Liver (tissue), 9 donors: ENCODE measurements around the gene LPAR2. TPM values are rescaled to one million over a fixed set of nuclear protein-coding genes. Genes with fewer than 3 reads are reported as not detected.

Source experiments
- DNase-seq: peaks from one replicate; pipeline ENCODE4 v3.0.0-alpha.2; 2017; ENCODE audit warnings: low spot score
- H3K27ac ChIP-seq, 2 donors: one replicate each; pipeline ENCODE4 v1.7.0; 2013; ENCODE audit warnings: inconsistent platforms in 2 of 2, low read length in 2 of 2, control low read depth in 1 of 2, low read depth in 1 of 2, mild to moderate bottlenecking in 1 of 2
- H3K27me3 ChIP-seq, 4 donors: one replicate each; pipeline versions ENCODE4 v1.6.1 to v1.7.0; 2013; ENCODE audit warnings: low read length in 3 of 4, inconsistent platforms in 1 of 4, mild to moderate bottlenecking in 1 of 4, moderate library complexity in 1 of 4; ENCODE audit not compliant: control insufficient read depth in 4 of 4, insufficient read depth in 4 of 4
- H3K36me3 ChIP-seq, 4 donors: one replicate each; pipeline versions ENCODE4 v1.6.1 to v1.7.0; 2013; ENCODE audit warnings: low read length in 3 of 4, mild to moderate bottlenecking in 3 of 4, low read depth in 1 of 4, moderate library complexity in 1 of 4; ENCODE audit not compliant: control insufficient read depth in 4 of 4, insufficient read depth in 3 of 4
- H3K4me1 ChIP-seq, 4 donors: one replicate each; pipeline versions ENCODE4 v1.6.1 to v1.7.0; 2013; ENCODE audit warnings: low read length in 3 of 4, mild to moderate bottlenecking in 3 of 4, moderate library complexity in 1 of 4; ENCODE audit not compliant: control insufficient read depth in 4 of 4, insufficient read depth in 4 of 4
- H3K4me3 ChIP-seq, 3 donors: one replicate each; pipeline versions ENCODE4 v1.6.1 to v1.7.0; 2013; ENCODE audit warnings: low read length in 3 of 3, control low read depth in 1 of 3, low read depth in 1 of 3, mild to moderate bottlenecking in 1 of 3
- H3K9ac ChIP-seq, 2 donors: one replicate each; pipeline ENCODE4 v1.7.0; 2013; ENCODE audit warnings: low read length in 2 of 2, mild to moderate bottlenecking in 2 of 2, moderate library complexity in 2 of 2, control low read depth in 1 of 2, low read depth in 1 of 2
- H3K9me3 ChIP-seq, 4 donors: one replicate each; pipeline versions ENCODE4 v1.6.1 to v1.7.0; 2013; ENCODE audit warnings: low read length in 3 of 4; ENCODE audit not compliant: control insufficient read depth in 4 of 4
- EGR1 ChIP-seq, 2 donors: IDR thresholded peaks; 2 replicates each; pipeline ENCODE4 v1.6.1; 2016 to 2018; ENCODE audit warnings: antibody characterized with exemption in 2 of 2, low read depth in 2 of 2
- FOXA1 ChIP-seq: IDR thresholded peaks from 2 replicates; pipeline ENCODE4 v1.6.1; 2016; ENCODE audit warnings: antibody characterized with exemption
- FOXA2 ChIP-seq: IDR thresholded peaks from 2 replicates; pipeline ENCODE4 v1.6.1; 2016; ENCODE audit warnings: antibody characterized with exemption
- HNF4A ChIP-seq, 2 donors: conservative IDR thresholded peaks; 2 replicates each; pipeline ENCODE4 v1.6.1; 2016; ENCODE audit warnings: antibody characterized with exemption in 2 of 2, mild to moderate bottlenecking in 2 of 2
- HNF4G ChIP-seq: IDR thresholded peaks from 2 replicates; pipeline ENCODE4 v1.6.1; 2016; ENCODE audit warnings: antibody characterized with exemption
- NR2F2 ChIP-seq: IDR thresholded peaks from 2 replicates; pipeline ENCODE4 v1.6.1; 2016; ENCODE audit warnings: antibody characterized with exemption
- RAD21 ChIP-seq, 2 donors: IDR thresholded peaks; 2 replicates each; pipeline ENCODE4 v1.6.1; 2016; ENCODE audit warnings: antibody characterized with exemption in 2 of 2, mild to moderate bottlenecking in 2 of 2
- REST ChIP-seq: IDR thresholded peaks from 2 replicates; pipeline ENCODE4 v1.6.1; 2016; ENCODE audit warnings: antibody characterized with exemption, mild to moderate bottlenecking
- RXRA ChIP-seq, 2 donors: IDR thresholded peaks; 2 replicates each; pipeline ENCODE4 v1.6.1; 2017 to 2018; ENCODE audit warnings: antibody characterized with exemption in 2 of 2, mild to moderate bottlenecking in 1 of 2
- SP1 ChIP-seq: IDR thresholded peaks from 2 replicates; pipeline ENCODE4 v1.6.1; 2018; ENCODE audit warnings: antibody characterized with exemption, mild to moderate bottlenecking
- TAF1 ChIP-seq: conservative IDR thresholded peaks from 2 replicates; pipeline ENCODE4 v1.6.1; 2016; ENCODE audit warnings: antibody characterized with exemption, mild to moderate bottlenecking
- YY1 ChIP-seq: IDR thresholded peaks from 2 replicates; pipeline ENCODE4 v1.6.1; 2016; ENCODE audit warnings: antibody characterized with exemption, mild to moderate bottlenecking
- ZBTB33 ChIP-seq: IDR thresholded peaks from 2 replicates; pipeline ENCODE4 v1.6.1; 2016; ENCODE audit warnings: antibody characterized with exemption
- WGBS: extraction: QIAGEN DNeasy Blood & Tissue Kit; methylation state at CpG from one replicate; pipeline ENCODE4 v1.1.7; 2013; 5-methylcytosine and 5-hydroxymethylcytosine counted together
- polyA plus RNA-seq, 2 donors: library from polyadenylated mRNA; stranded (reverse) in 1 of 2; unstranded in 1 of 2; fragments of 200-250 nt in 1 of 2; fragments of >200 nt in 1 of 2; fragmentation: Nextera tagmentation in 1 of 2; extraction: Ambion mirVana in 1 of 2; gene quantifications; one replicate each; pipeline versions ENCODE4 v1.2.1 to v1.2.3, GENCODE V29; 2013 to 2015
- total RNA-seq, 2 donors: library from RNA; depleted of rRNA; stranded (reverse); fragments of >200 nt; gene quantifications; one replicate each; pipeline ENCODE4 v1.2.3, GENCODE V29; 2014
- TF ChIP-seq, protein P1 (sequence below): IDR thresholded peaks from 2 replicates; pipeline ENCODE4 v1.6.1; 2016; ENCODE audit warnings: antibody characterized with exemption
- TF ChIP-seq, protein P2 (sequence below): IDR thresholded peaks from 2 replicates; pipeline ENCODE4 v1.6.1; 2016; ENCODE audit warnings: antibody characterized with exemption
- donor health status: healthy.
- donor health status: healthy.
- donor health status: healthy.
- donor health status: healthy.
- donor health status: healthy.

Gene LPAR2
- total and polyA plus RNA-seq, 4 donors, result 1.0 to 3.4 (median 1.2) TPM

- TF ChIP-seq REST, result no peak
- TF ChIP-seq EGR1 (IDR thresholded peaks at IDR 0.05; ENCODE audit: low read depth in 2 of 2), result no peak
- TF ChIP-seq NR2F2, result no peak
- TF ChIP-seq SP1, result no peak
- no peak for TF ChIP-seq FOXA1
- TF ChIP-seq, protein P1, sequence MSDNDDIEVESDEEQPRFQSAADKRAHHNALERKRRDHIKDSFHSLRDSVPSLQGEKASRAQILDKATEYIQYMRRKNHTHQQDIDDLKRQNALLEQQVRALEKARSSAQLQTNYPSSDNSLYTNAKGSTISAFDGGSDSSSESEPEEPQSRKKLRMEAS, result no peak
These were observed 19.2 kb upstream of the LPAR2 start (continued) for GRCh38 chr19:19647037-19647835.

DNA sequence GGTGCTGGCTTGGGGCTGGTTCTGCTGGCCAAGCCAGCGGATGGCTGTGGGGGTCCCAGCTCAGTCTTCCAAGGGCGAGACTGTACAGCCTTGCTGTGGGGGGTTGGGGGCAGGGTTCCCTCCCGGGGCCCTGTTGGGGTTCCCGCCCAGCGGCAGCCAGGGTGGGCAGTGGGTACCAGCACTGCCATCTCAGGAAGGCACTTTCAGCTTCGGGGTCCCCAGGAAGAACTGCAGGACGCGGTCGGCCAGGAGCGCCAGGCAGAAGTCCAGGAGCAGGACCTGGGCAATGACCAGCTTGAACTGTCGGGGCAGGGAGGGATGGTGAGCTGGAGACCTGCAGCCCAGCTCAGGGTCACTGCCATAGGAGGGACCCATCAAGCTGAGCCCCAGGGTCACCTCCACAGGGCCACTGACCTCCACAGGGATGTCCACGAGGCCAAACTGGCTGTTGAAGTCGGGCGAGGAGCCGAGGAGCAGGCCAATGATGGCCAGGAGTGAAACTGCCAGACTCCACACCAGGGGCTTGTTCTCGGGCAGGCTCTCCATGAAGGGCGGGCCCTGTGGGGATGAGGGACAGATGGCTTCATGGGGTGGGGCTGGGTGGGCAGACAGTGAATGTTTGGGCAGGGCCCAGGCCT lies 17.3 kb upstream of the LPAR2 start:
- no peaks in the 10 kb centered on the region for H3K9me3 ChIP-seq
- peaks cover 11 to 47% (median 25%) of the 10 kb centered on the region in 4 donors for H3K36me3 ChIP-seq
- no peak for TF ChIP-seq FOXA2
- TF ChIP-seq RXRA (IDR thresholded peaks at IDR 0.05), result no peak
- WGBS, result 95% methylated on average over 17 of the region's 17 CpGs
- no peak overlapping the region for H3K27ac ChIP-seq
- no peak overlapping the region for H3K9ac ChIP-seq
- H3K4me1 ChIP-seq, result peaks cover 1 to 15% (median 8%) of the 10 kb centered on the region in 4 donors
- no peak overlapping the region for H3K4me3 ChIP-seq
- no peaks in the 10 kb centered on the region for H3K27me3 ChIP-seq
- no peak for DNase-seq

GRCh38 chr19:19644054-19644388 lies 16.0 kb upstream of the LPAR2 start:
- no peaks in the 10 kb centered on the region for H3K27me3 ChIP-seq
- H3K9me3 ChIP-seq, result no peaks in the 10 kb centered on the region
- H3K36me3 ChIP-seq, result peaks cover 14 to 34% (median 19%) of the 10 kb centered on the region in 4 donors
- no peak for DNase-seq
- 34% methylated on average over 5 of the region's 5 CpGs for WGBS
- peak overlapping the region; percentile 43 to 73 for H3K27ac ChIP-seq
- H3K9ac ChIP-seq, result no peak overlapping the region
- peaks cover 1 to 15% (median 8%) of the 10 kb centered on the region in 4 donors for H3K4me1 ChIP-seq
- TF ChIP-seq, protein P2, sequence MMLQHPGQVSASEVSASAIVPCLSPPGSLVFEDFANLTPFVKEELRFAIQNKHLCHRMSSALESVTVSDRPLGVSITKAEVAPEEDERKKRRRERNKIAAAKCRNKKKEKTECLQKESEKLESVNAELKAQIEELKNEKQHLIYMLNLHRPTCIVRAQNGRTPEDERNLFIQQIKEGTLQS, result no peak
- TF ChIP-seq YY1 (no peak), EGR1 (IDR thresholded peaks at IDR 0.05; ENCODE audit: low read depth in 2 of 2) (no peak), HNF4G (no peak), FOXA1 (no peak), HNF4A (conservative IDR thresholded peaks at IDR 0.05) (no peak), ZBTB33 (no peak), NR2F2 (no peak), FOXA2 (no peak), TAF1 (no peak), RXRA (IDR thresholded peaks at IDR 0.05) (no peak), REST (no peak), RAD21 (IDR thresholded peaks at IDR 0.05) (no peak)
- H3K4me3 ChIP-seq, result no peak overlapping the region
